Activated gamma-delta T cell (primary cell): Measurements from ENCODE around the gene PM20D2.
"Not testable (repeated sequence)": the region's sequence is repeated elsewhere in the genome, so short reads cannot be mapped to it uniquely, and the experiment has no call there.

Experiments used
- DNase-seq: peaks from one replicate; lab custom pipeline; 2025; lab: John Stamatoyannopoulos, UW
- total RNA-seq, 2 donors: gene quantifications; one replicate each; lab custom pipeline; 2026; lab: John Stamatoyannopoulos, UW

Gene PM20D2
- total RNA-seq: 23.9 to 29.6 reads per million in 2 donors

GRCh38 chr6:89145956-89146717 is at the start of gene PM20D2:
Gene PM20D2, plus strand, starts transcription at chr6:89146055. Its CDS starts 90 bp downstream, at chr6:89146145.
- DNase-seq: peak; percentile 43

GRCh38 chr6:89098461-89098860 is 47.4 kb upstream of the PM20D2 start:
- no peak for DNase-seq

GRCh38 chr6:89100114-89100513 is 45.7 kb upstream of the PM20D2 start:
- no peak for DNase-seq

GRCh38 chr6:89110284-89110683 is 35.6 kb upstream of the PM20D2 start:
- no peak for DNase-seq

DNA sequence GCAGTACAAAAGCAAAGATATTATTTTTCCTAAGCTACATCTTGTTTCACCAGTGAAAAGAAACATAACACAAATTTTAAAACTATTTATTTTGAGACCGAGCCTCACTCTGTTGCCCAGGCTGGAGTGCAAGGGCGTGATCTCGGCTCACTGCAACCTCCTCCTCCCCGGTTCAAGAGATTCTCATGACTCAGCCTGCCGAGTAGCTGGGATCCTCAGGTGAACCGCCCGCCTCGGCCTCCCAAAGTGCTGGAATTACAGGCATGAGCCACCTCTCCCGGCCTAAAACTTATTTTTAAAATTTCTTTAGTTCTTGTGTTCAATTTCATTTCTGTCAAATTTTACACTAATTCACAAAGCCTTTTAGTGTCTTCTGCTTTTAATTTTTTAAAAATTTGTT is 33.9 kb upstream of the PM20D2 start:
- no peak for DNase-seq

GRCh38 chr6:89116702-89117101 is 29.2 kb upstream of the PM20D2 start:
- DNase-seq: no peak

DNA sequence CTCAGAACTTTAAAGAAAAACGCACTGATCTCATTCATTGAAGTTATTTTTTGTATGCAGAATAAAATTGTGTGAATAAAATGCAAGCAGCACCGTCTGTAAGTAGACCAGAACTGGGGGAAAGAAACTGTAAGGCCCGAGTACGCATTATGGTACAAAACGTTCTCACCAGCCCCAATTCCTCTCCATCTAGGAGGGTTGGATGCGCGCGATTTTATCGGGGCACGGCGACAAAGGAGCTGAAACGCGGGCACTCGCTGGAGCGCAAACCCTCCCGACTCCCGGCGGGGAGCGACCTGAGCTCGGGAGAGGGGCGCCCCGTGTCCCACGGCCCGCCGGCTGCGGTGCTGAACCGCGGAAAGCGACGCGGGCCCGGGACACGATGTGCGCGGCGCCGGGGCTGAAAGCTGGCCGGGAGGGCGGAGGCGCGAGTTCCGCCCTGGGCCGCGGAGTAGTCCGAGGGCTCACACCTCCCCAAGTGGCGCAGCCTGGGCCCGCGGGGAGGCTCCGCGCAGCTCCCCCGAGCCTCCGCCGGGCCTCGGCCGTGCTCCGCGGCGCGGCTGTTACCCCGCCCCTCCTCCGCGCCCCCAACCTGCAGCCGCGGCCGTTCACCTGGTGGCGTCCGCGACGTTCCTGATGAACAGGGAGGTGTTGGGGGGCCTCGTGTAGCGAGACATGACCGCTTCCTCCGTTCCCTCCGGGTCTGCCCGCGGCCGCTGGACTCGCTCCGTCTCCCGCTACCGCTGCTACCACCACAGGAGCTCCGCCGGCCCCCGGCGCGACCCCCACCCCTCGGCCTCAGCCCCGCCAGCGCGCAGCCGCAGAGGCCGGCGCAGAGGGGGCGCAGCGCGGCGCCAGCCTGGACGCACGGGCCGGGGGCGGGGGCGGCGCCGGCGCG is 28.4 kb upstream of the PM20D2 start, which contains the start of gene SRSF12:
Gene SRSF12 (minus strand): TSS at position 861 of the 898 bp plus-strand sequence. CDS start 184 bp downstream, at position 677.
- peak; percentile 22 for DNase-seq

- DNase-seq: no peak
Observed at GRCh38 chr6:89118931-89119330, 26.9 kb upstream of the PM20D2 start.

- no peak for DNase-seq
Observed at GRCh38 chr6:89120371-89120770, 25.5 kb upstream of the PM20D2 start.

DNA sequence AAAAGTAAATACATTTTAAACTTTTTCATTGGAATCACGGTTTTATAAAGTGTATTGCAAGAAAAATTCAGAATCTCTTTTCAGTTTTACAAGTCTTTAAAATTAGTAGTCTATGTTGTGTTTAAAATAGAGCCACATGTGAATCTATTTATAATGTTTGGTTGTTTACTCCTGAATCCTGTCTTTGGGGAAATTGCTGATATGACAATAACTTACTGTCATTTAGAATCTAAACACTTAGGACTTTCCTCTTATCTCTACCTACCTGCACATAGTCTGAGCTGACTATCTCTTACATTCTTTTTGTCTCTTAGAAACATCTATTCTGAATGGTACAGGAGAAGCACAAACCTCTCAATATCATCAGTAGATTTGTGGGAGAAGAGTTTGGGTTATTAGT is 23.9 kb upstream of the PM20D2 start:
- no peak for DNase-seq

DNA sequence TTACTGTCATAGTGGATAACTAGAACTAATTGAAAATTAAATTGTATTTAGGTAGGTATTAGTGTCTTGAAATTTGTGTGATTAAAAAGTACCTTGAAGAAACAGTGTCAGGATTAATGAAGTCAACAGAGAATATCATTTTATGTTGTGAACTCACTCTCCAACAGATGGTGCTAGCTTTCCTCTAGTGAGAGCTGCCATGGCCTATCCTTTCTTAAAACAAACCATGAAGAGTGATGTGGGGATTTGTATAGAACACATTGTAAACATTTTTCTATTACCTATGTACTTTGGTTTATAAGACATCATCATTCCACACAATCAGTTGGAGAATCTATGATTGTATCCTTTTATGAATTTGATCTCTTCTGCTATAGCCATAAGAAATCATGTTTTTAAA is 23.2 kb upstream of the PM20D2 start:
- DNase-seq: no peak

DNA sequence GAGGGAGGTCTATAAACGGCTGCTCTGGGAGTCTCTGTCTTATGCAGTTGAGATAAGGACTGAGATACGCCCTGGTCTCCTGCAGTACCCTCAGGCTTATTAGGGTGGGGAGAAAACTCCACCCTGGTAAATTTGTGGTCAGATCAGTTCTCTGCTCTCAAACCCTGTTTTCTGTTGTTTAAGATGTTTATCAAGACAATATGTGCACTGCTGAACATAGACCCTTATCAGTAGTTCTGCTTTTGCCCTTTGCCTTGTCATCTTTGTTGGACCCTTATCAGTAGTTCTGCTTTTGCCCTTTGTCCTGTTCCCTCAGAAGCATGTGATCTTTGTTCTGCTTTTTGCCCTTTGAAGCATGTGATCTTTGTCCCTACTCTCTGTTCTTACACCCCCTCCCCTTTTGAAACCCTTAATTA is 17.6 kb upstream of the PM20D2 start:
- not testable (repeated sequence) for DNase-seq

DNA sequence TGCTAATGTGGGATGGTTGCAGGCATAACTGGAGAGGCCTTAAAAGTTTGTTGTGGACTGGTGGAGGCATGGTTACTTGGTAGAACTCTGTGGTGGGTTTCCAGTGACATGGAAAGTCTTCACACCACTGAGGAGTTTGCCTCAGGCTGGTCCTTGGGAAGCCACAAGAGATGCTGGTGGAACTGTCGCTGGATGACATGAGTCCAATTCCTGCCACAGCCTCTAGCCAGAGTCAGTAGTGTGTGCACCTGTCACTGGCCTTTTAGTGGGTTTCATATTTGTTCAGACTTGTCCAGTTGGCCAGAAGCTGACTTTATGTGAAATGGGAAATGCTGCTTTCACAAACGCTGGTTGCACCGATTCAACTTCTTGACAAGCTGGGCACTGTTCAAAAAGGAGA is 14.3 kb upstream of the PM20D2 start:
- DNase-seq: no peak

DNA sequence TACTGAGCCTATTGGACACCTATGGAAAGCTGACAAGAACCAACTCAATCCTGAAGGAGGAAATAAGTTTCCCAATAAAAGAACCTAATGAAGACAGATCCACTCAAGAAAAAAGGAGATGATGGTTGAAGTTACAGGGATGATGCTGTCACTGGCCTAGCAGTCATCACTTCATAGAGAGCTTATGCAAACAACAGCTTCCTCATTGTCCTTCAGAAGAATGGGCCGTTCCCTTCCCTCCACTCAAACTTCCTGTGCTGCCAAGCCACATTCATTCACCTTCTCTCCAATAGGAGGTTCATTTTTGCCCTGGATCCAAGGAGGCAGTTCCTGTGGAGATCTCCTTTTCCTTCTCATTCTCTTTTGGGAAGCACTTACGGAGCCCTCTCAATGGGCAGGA is 13.8 kb upstream of the PM20D2 start:
- DNase-seq: no peak

GRCh38 chr6:89133981-89134380 is 11.9 kb upstream of the PM20D2 start:
- DNase-seq: no peak

DNA sequence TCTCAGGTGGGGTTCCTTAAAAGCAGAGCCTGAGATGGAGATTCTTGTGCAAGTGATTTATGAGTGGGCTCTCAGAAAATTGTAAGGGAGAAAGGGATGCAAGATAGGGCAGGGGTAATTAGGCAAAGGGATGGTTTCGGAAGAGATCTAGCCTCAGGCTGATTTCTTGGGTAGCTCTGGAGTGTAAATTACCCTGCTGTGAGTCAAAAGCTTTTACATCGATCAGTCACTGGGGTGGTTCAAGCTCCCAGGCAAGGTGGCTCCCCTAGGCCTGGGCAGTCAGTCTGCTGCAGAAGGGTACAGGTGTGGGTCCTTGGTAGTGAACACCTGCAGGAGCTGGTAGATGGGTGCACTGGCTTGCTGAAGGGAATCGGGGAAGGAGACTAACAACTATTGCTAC is 11.1 kb upstream of the PM20D2 start:
- no peak for DNase-seq

GRCh38 chr6:89138173-89138572 is 7.7 kb upstream of the PM20D2 start:
- DNase-seq: no peak

DNA sequence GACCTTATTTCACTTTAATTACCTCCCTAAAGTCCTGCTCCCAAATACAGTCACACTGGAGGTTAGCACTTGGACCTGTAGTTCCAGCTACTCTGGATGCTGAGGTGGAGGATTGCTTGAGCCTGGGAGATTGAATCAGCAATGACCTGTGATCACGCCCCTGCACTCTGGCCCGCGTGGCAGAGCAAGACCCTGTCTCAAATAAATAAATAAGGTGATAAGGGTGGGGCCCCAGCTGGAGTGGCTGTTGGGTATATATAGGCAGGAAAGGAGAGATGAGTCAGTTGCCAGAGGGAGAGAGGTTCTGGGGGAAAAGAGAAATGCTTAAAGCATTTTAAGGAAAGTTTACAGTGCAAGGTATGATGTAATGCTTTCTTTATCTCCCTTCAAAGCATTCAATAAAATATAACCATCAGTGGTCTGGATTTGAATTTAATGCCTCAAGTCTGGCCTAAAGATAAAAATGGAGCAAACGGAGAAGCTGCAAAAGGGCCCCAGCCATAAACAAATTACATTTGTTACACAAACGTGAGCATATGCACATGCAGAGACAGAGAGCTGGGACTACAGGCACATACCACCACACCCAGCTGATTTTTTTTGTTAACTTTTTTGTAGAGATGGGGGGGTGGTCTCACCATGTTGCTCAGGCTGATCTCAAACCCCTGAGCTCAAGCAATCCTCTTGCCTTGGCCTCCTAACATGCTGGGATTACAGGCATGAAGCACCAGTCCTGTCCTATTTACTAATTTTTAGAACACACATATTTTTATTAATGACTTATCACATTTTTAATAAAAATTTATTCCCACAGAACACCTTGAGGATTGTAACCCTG is 6.1 kb upstream of the PM20D2 start:
- DNase-seq: no peak

- DNase-seq: no peak
Observed at GRCh38 chr6:89140347-89141156, 5.3 kb upstream of the PM20D2 start.

GRCh38 chr6:89144354-89144906 is 1.4 kb upstream of the PM20D2 start:
- no peak for DNase-seq
